ENCODE measurements around the gene GPR3.

The GPR3 gene

DNA sequence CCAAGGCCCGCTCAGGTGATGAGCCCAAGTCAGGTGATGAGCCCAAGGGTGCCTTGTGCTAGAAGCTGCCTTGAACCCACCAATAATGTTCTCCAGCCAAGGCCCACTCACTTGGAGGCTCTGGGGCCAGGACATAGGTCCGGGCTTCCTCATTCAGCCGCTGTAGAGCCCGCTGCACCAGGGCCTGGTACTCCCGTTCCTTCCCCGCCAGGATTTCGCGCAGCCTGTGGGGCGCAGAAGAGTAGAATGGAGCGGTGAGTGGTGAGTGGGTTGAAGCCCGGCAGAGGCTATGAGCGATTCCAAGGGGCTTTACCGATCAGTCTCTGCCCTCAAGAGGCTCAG lies 36.2 kb upstream of the GPR3 start:
- no peak for TF ChIP-seq EP300 (IDR thresholded peaks at IDR 0.05; ENCODE audit: borderline replicate concordance)
- no peak for TF ChIP-seq CREB1 (IDR thresholded peaks at IDR 0.05; ENCODE audit: low read depth)
- TF ChIP-seq TEAD4 (IDR thresholded peaks at IDR 0.05) = no peak
- TF ChIP-seq, protein P1, sequence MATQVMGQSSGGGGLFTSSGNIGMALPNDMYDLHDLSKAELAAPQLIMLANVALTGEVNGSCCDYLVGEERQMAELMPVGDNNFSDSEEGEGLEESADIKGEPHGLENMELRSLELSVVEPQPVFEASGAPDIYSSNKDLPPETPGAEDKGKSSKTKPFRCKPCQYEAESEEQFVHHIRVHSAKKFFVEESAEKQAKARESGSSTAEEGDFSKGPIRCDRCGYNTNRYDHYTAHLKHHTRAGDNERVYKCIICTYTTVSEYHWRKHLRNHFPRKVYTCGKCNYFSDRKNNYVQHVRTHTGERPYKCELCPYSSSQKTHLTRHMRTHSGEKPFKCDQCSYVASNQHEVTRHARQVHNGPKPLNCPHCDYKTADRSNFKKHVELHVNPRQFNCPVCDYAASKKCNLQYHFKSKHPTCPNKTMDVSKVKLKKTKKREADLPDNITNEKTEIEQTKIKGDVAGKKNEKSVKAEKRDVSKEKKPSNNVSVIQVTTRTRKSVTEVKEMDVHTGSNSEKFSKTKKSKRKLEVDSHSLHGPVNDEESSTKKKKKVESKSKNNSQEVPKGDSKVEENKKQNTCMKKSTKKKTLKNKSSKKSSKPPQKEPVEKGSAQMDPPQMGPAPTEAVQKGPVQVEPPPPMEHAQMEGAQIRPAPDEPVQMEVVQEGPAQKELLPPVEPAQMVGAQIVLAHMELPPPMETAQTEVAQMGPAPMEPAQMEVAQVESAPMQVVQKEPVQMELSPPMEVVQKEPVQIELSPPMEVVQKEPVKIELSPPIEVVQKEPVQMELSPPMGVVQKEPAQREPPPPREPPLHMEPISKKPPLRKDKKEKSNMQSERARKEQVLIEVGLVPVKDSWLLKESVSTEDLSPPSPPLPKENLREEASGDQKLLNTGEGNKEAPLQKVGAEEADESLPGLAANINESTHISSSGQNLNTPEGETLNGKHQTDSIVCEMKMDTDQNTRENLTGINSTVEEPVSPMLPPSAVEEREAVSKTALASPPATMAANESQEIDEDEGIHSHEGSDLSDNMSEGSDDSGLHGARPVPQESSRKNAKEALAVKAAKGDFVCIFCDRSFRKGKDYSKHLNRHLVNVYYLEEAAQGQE (IDR thresholded peaks at IDR 0.05; ENCODE audit: low read depth) = no peak
- no peak for TF ChIP-seq NFIC (IDR thresholded peaks at IDR 0.05)
- no peak for TF ChIP-seq RAD21 (IDR thresholded peaks at IDR 0.05; ENCODE audit: low read depth)
- TF ChIP-seq, protein P2, sequence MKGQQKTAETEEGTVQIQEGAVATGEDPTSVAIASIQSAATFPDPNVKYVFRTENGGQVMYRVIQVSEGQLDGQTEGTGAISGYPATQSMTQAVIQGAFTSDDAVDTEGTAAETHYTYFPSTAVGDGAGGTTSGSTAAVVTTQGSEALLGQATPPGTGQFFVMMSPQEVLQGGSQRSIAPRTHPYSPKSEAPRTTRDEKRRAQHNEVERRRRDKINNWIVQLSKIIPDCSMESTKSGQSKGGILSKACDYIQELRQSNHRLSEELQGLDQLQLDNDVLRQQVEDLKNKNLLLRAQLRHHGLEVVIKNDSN (IDR thresholded peaks at IDR 0.05) = no peak
- TF ChIP-seq TAF1 (IDR thresholded peaks at IDR 0.05; ENCODE audit: low read depth) = no peak
- no peak for TF ChIP-seq FOXM1 (IDR thresholded peaks at IDR 0.05; ENCODE audit: borderline replicate concordance, low read depth)
- TF ChIP-seq EGR1 (IDR thresholded peaks at IDR 0.05) = no peak
- TF ChIP-seq ZBTB7A (IDR thresholded peaks at IDR 0.05; ENCODE audit: low read depth) = no peak
- no peak for TF ChIP-seq CEBPB (IDR thresholded peaks at IDR 0.05)
- TF ChIP-seq TCF12 (IDR thresholded peaks at IDR 0.05; ENCODE audit: low read depth) = no peak
- TF ChIP-seq YY1 (IDR thresholded peaks at IDR 0.05; ENCODE audit: low read depth) = no peak
- TF ChIP-seq, protein P3, sequence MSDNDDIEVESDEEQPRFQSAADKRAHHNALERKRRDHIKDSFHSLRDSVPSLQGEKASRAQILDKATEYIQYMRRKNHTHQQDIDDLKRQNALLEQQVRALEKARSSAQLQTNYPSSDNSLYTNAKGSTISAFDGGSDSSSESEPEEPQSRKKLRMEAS (IDR thresholded peaks at IDR 0.05) = no peak

DNA sequence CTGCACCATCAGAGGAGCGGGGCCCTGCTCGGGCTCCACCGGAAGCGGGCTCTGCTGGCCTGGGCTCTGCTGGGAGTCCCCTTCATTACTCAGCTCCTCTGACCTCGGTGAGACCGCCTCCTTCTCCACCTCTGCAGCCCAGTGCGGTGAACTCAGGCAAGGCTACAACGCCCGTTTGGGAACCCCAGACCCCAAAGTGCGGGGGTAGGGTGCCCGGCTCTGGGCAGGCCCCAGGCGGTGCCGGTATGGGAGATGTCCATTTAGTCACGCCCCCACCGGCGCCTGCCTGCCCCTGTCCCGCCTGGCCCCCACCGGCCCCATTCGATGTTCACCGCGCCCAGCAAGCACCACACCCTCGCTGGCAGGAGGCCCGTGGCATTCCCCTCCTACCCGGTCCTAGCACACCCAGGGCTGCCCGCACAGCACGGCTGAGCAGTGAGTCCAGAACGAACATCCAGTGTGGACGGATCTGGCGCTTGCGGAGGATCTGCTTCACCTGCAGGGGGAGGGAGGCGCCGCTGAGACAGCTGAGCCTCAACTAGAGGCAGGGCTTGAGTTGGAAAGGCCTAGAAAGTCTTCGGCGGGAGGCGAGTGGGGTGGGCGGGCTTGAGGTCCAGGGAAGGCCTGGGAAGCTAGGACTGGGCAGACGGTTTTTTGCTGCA lies 35.7 kb upstream of the GPR3 start:
- TF ChIP-seq CREB1 (IDR thresholded peaks at IDR 0.05; ENCODE audit: low read depth) (no peak), TAF1 (IDR thresholded peaks at IDR 0.05; ENCODE audit: low read depth) (no peak), EP300 (IDR thresholded peaks at IDR 0.05; ENCODE audit: borderline replicate concordance) (no peak), EGR1 (IDR thresholded peaks at IDR 0.05) (no peak), NFIC (IDR thresholded peaks at IDR 0.05) (no peak; the same call in 1 of the 2 replicates), RAD21 (IDR thresholded peaks at IDR 0.05; ENCODE audit: low read depth) (no peak), TEAD4 (IDR thresholded peaks at IDR 0.05) (no peak), ZBTB7A (IDR thresholded peaks at IDR 0.05; ENCODE audit: low read depth) (no peak), FOXM1 (IDR thresholded peaks at IDR 0.05; ENCODE audit: borderline replicate concordance, low read depth) (no peak), YY1 (IDR thresholded peaks at IDR 0.05; ENCODE audit: low read depth) (no peak), TCF12 (IDR thresholded peaks at IDR 0.05; ENCODE audit: low read depth) (no peak), CEBPB (IDR thresholded peaks at IDR 0.05) (no peak)
- TF ChIP-seq, protein P2 (IDR thresholded peaks at IDR 0.05) = no peak
- TF ChIP-seq, protein P1 (IDR thresholded peaks at IDR 0.05; ENCODE audit: low read depth) = no peak
- TF ChIP-seq, protein P3 (IDR thresholded peaks at IDR 0.05) = no peak

DNA sequence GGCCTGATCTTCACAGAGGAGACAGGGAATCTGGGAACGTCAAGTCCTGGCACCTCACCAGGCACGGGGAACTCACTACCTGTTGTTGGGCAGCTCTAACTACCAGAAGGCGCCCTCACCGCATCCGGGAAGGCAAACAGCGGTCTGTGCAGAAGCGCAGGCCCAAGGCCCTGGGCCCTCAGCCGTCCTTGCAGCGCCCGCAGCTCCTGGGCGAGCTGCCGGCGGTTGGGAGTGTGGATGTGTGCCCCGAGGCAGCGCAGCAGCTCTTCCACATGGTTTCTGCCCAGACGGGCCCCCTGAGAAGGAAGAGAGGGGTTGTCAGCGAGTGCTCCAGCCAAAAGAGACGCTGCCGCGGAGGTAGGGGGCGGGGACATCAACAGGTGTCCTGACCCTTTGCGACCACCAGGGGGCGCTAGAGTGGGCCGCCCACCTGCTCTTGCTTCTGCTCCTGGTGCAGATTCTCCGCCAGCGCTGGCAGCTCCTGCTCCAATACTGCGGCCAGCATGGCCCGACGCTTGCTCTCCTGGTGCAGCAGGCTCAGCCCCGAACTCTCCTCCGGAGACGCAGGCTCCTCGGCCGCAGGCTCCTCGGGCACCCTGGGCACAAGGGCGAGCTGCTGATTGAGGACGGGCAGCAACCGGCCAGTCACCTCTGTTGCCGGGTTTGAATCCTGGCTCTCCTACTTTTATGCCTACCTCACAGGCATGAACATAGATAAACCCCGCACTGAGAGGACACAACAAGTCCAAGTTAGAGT lies 35.0 kb upstream of the GPR3 start:
- TF ChIP-seq RAD21 (IDR thresholded peaks at IDR 0.05; ENCODE audit: low read depth) = peak; percentile 57
- TF ChIP-seq NFIC (IDR thresholded peaks at IDR 0.05) = no peak

DNA sequence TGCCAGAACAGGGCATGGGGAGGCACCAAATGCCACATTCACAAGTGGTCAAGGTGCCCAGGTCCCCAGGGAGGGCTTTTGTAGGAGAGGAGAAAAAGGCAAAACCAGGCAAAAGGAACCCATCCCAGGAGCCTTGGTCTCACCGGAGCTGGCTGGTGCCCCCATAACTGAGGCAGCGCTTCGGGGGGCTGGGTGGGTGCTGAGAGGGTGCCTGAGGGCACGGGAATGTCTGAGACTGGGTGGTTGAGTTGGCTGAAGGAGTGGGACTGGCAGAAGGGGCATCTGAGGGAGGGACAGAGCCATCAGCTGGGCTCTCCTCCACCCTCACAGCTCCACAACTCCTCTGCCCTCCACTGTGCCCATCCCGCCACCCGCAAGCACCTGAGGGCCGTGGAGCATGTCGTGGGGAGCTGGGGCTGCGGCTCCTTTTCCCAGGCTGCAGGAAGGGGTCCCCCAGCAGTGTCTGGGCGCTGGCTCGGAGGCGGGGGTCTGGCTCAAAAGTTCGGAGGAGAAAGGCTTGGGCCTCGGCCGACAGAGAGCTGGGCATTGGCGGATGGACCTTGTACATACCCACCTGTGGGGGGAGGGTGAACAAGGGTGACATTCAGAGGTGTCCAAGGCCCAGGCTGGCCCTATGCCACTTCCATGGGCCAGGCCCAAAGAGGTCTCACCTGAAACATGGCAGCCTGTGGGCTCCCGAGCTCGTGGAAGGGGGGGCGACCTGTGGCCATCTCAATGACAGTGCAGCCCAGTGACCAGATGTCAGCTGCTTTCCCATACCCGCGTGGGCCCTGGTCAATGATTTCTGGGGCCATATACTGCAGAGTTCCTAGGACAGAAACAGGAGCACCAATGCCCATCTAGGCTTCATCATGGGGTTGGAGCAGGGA lies 34.1 kb upstream of the GPR3 start:
- TF ChIP-seq, protein P3 (IDR thresholded peaks at IDR 0.05) = no peak
- TF ChIP-seq FOXM1 (IDR thresholded peaks at IDR 0.05; ENCODE audit: borderline replicate concordance, low read depth) (no peak), EP300 (IDR thresholded peaks at IDR 0.05; ENCODE audit: borderline replicate concordance) (no peak), NFIC (IDR thresholded peaks at IDR 0.05) (no peak), TCF12 (IDR thresholded peaks at IDR 0.05; ENCODE audit: low read depth) (no peak), RAD21 (IDR thresholded peaks at IDR 0.05; ENCODE audit: low read depth) (no peak), CEBPB (IDR thresholded peaks at IDR 0.05) (no peak), CREB1 (IDR thresholded peaks at IDR 0.05; ENCODE audit: low read depth) (no peak), YY1 (IDR thresholded peaks at IDR 0.05; ENCODE audit: low read depth) (no peak), ZBTB7A (IDR thresholded peaks at IDR 0.05; ENCODE audit: low read depth) (no peak), TAF1 (IDR thresholded peaks at IDR 0.05; ENCODE audit: low read depth) (no peak), TEAD4 (IDR thresholded peaks at IDR 0.05) (no peak), EGR1 (IDR thresholded peaks at IDR 0.05) (no peak)
- TF ChIP-seq, protein P1 (IDR thresholded peaks at IDR 0.05; ENCODE audit: low read depth) = no peak
- TF ChIP-seq, protein P2 (IDR thresholded peaks at IDR 0.05) = no peak

Data from Ishikawa (cell line).